HEK293 (cell line): Measurements from ENCODE around the gene CNPY1.

Experiments used
- CTCF ChIA-PET: fragments of 350-600 bp; formaldehyde crosslinking; extraction: SDS; loops from one replicate; lab custom pipeline; 2021; ENCODE audit warnings: antibody characterized with exemption; lab: Yijun Ruan, JAX
- POLR2A ChIA-PET: fragments of 300-600 bp; formaldehyde crosslinking; extraction: SDS; loops from one replicate; lab custom pipeline; 2020; ENCODE audit warnings: antibody characterized with exemption, inconsistent platforms; lab: Yijun Ruan, JAX
- H3K27ac ChIP-seq: fragments of 200-500 bp; sonication (Bioruptor generic); 2 replicates; pipeline ENCODE4 v1.5.1; 2014; ENCODE audit warnings: low read depth, low read length, control low read depth, inconsistent platforms; ENCODE audit errors: extremely low read depth
- H3K36me3 ChIP-seq, 2 experiments: fragments of 200-500 bp in 1 of 2; sonication (Bioruptor generic) in 1 of 2; 1 replicate in 1 of 2; 2 replicates in 1 of 2; pipeline ENCODE4 v1.5.1; 2014 to 2017; ENCODE audit warnings: inconsistent platforms in 2 of 2, low read length in 2 of 2; ENCODE audit not compliant: control insufficient read depth in 2 of 2, insufficient read depth in 1 of 2
- H3K4me1 ChIP-seq: fragments of 200-500 bp; sonication (Bioruptor generic); 2 replicates; pipeline ENCODE4 v1.5.1; 2014; ENCODE audit warnings: mild to moderate bottlenecking, low read length, inconsistent platforms; ENCODE audit not compliant: control insufficient read depth, insufficient read depth
- H3K4me3 ChIP-seq: 2 replicates; pipeline ENCODE4 v1.5.1; 2011; ENCODE audit warnings: low read depth, mild to moderate bottlenecking, control low read depth, low read length, moderate library complexity
- H3K9me3 ChIP-seq: fragments of 200-500 bp; sonication (Bioruptor generic); 2 replicates; pipeline ENCODE4 v1.5.1; 2014; ENCODE audit warnings: low read depth, low read length, inconsistent platforms; ENCODE audit not compliant: control insufficient read depth, insufficient read depth
- MZF1 ChIP-seq: fragments of 450-650 bp; formaldehyde crosslinking; IDR thresholded peaks from 2 replicates; pipeline ENCODE4 v1.5.1; 2017; ENCODE audit warnings: missing biosample characterization, missing genetic modification characterization, borderline replicate concordance
- SALL2 ChIP-seq: fragments of 450-650 bp; formaldehyde crosslinking; IDR thresholded peaks from 2 replicates; pipeline ENCODE4 v1.5.0; 2017; ENCODE audit warnings: missing biosample characterization, mild to moderate bottlenecking, missing genetic modification characterization, borderline replicate concordance
- SP3 ChIP-seq: fragments of 450-650 bp; formaldehyde crosslinking; IDR thresholded peaks from 2 replicates; pipeline ENCODE4 v1.5.1; 2016; ENCODE audit warnings: missing biosample characterization, missing genetic modification characterization
- TRIM28 ChIP-seq: IDR thresholded peaks from 2 replicates; pipeline ENCODE4 v1.6.1; 2011; ENCODE audit warnings: low read length, control low read depth, borderline replicate concordance
- ZBTB17 ChIP-seq: fragments of 450-650 bp; formaldehyde crosslinking; IDR thresholded peaks from 2 replicates; pipeline ENCODE4 v1.5.1; 2016; ENCODE audit warnings: missing biosample characterization, missing genetic modification characterization
- ZFHX2 ChIP-seq: fragments of 450-650 bp; formaldehyde crosslinking; conservative IDR thresholded peaks from 2 replicates; pipeline ENCODE4 v1.5.1; 2016; ENCODE audit warnings: missing biosample characterization, missing genetic modification characterization
- ZFP37 ChIP-seq: fragments of 450-650 bp; formaldehyde crosslinking; IDR thresholded peaks from 2 replicates; pipeline ENCODE4 v1.5.1; 2016; ENCODE audit warnings: missing biosample characterization, missing genetic modification characterization
- ZFP69B ChIP-seq: fragments of 450-650 bp; formaldehyde crosslinking; IDR thresholded peaks from 2 replicates; pipeline ENCODE4 v1.5.1; 2016; ENCODE audit warnings: missing biosample characterization, missing genetic modification characterization
- ZNF10 ChIP-seq: fragments of 450-650 bp; formaldehyde crosslinking; IDR thresholded peaks from 2 replicates; pipeline ENCODE4 v1.5.1; 2017; ENCODE audit warnings: missing biosample characterization, missing genetic modification characterization
- ZNF221 ChIP-seq: fragments of 450-650 bp; formaldehyde crosslinking; IDR thresholded peaks from 2 replicates; pipeline ENCODE4 v1.5.1; 2017; ENCODE audit warnings: missing biosample characterization, missing genetic modification characterization, borderline replicate concordance
- ZNF311 ChIP-seq: fragments of 450-650 bp; formaldehyde crosslinking; IDR thresholded peaks from 2 replicates; pipeline ENCODE4 v1.5.1; 2017; ENCODE audit warnings: missing biosample characterization, missing genetic modification characterization, borderline replicate concordance
- ZNF549 ChIP-seq: fragments of 450-650 bp; IDR thresholded peaks from 2 replicates; pipeline ENCODE4 v1.5.1; 2018; ENCODE audit warnings: missing biosample characterization, missing genetic modification characterization, mild to moderate bottlenecking, inconsistent platforms, moderate library complexity
- ZNF629 ChIP-seq: fragments of 450-650 bp; formaldehyde crosslinking; IDR thresholded peaks from 2 replicates; pipeline ENCODE4 v1.5.1; 2017; ENCODE audit warnings: missing biosample characterization, missing genetic modification characterization
- ZNF660 ChIP-seq: fragments of 450-650 bp; IDR thresholded peaks from 2 replicates; pipeline ENCODE4 v1.5.1; 2018; ENCODE audit warnings: missing biosample characterization, mild to moderate bottlenecking, missing genetic modification characterization
- ZSCAN30 ChIP-seq: fragments of 450-650 bp; IDR thresholded peaks from 2 replicates; pipeline ENCODE4 v1.5.1; 2018; ENCODE audit warnings: missing biosample characterization, mild to moderate bottlenecking, missing genetic modification characterization, moderate library complexity
- ZXDB ChIP-seq: fragments of 450-650 bp; formaldehyde crosslinking; IDR thresholded peaks from 2 replicates; pipeline ENCODE4 v1.5.1; 2016; ENCODE audit warnings: missing biosample characterization, missing genetic modification characterization
- TF ChIP-seq, protein P1 (sequence below): fragments of 450-650 bp; formaldehyde crosslinking; optimal IDR thresholded peaks from 2 replicates; pipeline ENCODE3; 2016; ENCODE audit warnings: missing biosample characterization, mild to moderate bottlenecking, missing genetic modification characterization
- TF ChIP-seq, protein P2 (sequence below): fragments of 450-650 bp; formaldehyde crosslinking; IDR thresholded peaks from 2 replicates; pipeline ENCODE4 v1.5.1; 2016; ENCODE audit warnings: missing biosample characterization, missing genetic modification characterization, borderline replicate concordance
- TF ChIP-seq, protein P3 (sequence below): fragments of 450-650 bp; formaldehyde crosslinking; IDR thresholded peaks from 2 replicates; pipeline ENCODE4 v1.5.1; 2016; ENCODE audit warnings: missing biosample characterization, missing genetic modification characterization

Gene CNPY1

DNA sequence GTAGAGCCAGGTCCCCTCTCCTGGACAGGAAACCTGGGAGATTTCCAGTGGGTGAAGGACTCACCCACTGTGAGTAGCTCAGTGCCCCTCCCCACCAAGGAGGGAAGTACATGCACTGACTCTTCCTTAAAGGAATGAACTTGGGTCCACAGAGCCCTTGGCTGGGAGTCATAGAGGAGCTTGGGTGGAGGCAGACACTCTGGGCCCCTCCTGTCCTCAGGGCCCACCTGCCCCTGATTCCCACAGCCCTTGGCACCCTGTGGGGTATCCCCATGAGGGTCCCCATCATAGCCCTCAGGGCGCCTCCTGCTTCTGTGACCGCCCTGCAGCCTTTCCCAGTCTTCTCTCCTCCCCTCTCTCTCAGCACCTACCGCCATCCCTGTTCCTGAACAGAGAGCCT is 84.7 kb downstream of the CNPY1 start:
- POLR2A ChIA-PET, result interaction anchor here (0.6 kb wide), 1 partner anchor 30 kb away, joined by 3 read pairs; no protein-coding TSS in a partner anchor
- Histone ChIP-seq H3K9me3 (no peaks in the 10 kb centered on the region), H3K4me1 (peaks cover 5% of the 10 kb centered on the region; the same call in 1 of the 2 replicates), H3K4me3 (no peak overlapping the region), H3K27ac (no peak overlapping the region), H3K36me3 (peaks cover 0 to 49% of the 10 kb centered on the region in 2 experiments; a peak in 1 of 3 replicates)
- CTCF ChIA-PET, result interaction anchor here (1.2 to 1.3 kb wide), 2 partner anchors 49 to 70 kb away, joined by 4 to 5 read pairs; no protein-coding TSS in a partner anchor
- TF ChIP-seq ZBTB17 (tag by site-specific recombination), result no peak
- no peak for TF ChIP-seq ZXDB (tag by site-specific recombination)
- no peak for TF ChIP-seq ZNF549 (tag by site-specific recombination)
- TF ChIP-seq ZNF221, result no peak
- no peak for TF ChIP-seq ZNF10
- no peak for TF ChIP-seq ZFP37 (tag by site-specific recombination)
- TF ChIP-seq ZSCAN30 (tag by site-specific recombination), result no peak
- TF ChIP-seq ZFHX2 (tag by site-specific recombination), result no peak
- no peak for TF ChIP-seq SALL2 (tag by site-specific recombination)
- no peak for TF ChIP-seq SP3 (tag by site-specific recombination)
- no peak for TF ChIP-seq ZNF629 (tag by site-specific recombination)
- TF ChIP-seq, protein P1, sequence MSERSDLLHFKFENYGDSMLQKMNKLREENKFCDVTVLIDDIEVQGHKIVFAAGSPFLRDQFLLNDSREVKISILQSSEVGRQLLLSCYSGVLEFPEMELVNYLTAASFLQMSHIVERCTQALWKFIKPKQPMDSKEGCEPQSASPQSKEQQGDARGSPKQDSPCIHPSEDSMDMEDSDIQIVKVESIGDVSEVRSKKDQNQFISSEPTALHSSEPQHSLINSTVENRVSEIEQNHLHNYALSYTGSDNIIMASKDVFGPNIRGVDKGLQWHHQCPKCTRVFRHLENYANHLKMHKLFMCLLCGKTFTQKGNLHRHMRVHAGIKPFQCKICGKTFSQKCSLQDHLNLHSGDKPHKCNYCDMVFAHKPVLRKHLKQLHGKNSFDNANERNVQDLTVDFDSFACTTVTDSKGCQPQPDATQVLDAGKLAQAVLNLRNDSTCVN (tag by site-specific recombination), result no peak
- no peak for TF ChIP-seq ZNF311 (tag by site-specific recombination)
- TF ChIP-seq, protein P2, sequence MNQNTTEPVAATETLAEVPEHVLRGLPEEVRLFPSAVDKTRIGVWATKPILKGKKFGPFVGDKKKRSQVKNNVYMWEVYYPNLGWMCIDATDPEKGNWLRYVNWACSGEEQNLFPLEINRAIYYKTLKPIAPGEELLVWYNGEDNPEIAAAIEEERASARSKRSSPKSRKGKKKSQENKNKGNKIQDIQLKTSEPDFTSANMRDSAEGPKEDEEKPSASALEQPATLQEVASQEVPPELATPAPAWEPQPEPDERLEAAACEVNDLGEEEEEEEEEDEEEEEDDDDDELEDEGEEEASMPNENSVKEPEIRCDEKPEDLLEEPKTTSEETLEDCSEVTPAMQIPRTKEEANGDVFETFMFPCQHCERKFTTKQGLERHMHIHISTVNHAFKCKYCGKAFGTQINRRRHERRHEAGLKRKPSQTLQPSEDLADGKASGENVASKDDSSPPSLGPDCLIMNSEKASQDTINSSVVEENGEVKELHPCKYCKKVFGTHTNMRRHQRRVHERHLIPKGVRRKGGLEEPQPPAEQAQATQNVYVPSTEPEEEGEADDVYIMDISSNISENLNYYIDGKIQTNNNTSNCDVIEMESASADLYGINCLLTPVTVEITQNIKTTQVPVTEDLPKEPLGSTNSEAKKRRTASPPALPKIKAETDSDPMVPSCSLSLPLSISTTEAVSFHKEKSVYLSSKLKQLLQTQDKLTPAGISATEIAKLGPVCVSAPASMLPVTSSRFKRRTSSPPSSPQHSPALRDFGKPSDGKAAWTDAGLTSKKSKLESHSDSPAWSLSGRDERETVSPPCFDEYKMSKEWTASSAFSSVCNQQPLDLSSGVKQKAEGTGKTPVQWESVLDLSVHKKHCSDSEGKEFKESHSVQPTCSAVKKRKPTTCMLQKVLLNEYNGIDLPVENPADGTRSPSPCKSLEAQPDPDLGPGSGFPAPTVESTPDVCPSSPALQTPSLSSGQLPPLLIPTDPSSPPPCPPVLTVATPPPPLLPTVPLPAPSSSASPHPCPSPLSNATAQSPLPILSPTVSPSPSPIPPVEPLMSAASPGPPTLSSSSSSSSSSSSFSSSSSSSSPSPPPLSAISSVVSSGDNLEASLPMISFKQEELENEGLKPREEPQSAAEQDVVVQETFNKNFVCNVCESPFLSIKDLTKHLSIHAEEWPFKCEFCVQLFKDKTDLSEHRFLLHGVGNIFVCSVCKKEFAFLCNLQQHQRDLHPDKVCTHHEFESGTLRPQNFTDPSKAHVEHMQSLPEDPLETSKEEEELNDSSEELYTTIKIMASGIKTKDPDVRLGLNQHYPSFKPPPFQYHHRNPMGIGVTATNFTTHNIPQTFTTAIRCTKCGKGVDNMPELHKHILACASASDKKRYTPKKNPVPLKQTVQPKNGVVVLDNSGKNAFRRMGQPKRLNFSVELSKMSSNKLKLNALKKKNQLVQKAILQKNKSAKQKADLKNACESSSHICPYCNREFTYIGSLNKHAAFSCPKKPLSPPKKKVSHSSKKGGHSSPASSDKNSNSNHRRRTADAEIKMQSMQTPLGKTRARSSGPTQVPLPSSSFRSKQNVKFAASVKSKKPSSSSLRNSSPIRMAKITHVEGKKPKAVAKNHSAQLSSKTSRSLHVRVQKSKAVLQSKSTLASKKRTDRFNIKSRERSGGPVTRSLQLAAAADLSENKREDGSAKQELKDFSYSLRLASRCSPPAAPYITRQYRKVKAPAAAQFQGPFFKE (tag by site-specific recombination), result no peak
- no peak for TF ChIP-seq MZF1
- TF ChIP-seq TRIM28, result no peak
- TF ChIP-seq ZFP69B (tag by site-specific recombination), result no peak
- TF ChIP-seq, protein P3, sequence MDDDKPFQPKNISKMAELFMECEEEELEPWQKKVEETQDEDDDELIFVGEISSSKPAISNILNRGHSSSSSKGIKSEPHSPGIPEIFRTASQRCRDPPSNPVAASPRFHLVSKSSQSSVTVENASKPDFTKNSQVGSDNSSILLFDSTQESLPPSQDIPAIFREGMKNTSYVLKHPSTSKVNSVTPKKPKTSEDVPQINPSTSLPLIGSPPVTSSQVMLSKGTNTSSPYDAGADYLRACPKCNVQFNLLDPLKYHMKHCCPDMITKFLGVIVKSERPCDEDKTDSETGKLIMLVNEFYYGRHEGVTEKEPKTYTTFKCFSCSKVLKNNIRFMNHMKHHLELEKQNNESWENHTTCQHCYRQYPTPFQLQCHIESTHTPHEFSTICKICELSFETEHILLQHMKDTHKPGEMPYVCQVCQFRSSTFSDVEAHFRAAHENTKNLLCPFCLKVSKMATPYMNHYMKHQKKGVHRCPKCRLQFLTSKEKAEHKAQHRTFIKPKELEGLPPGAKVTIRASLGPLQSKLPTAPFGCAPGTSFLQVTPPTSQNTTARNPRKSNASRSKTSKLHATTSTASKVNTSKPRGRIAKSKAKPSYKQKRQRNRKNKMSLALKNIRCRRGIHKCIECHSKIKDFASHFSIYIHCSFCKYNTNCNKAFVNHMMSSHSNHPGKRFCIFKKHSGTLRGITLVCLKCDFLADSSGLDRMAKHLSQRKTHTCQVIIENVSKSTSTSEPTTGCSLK, result no peak
- TF ChIP-seq ZNF660 (tag by site-specific recombination), result no peak
